ENCODE measurements around the gene GPHA2.

GPHA2 gene

DNA sequence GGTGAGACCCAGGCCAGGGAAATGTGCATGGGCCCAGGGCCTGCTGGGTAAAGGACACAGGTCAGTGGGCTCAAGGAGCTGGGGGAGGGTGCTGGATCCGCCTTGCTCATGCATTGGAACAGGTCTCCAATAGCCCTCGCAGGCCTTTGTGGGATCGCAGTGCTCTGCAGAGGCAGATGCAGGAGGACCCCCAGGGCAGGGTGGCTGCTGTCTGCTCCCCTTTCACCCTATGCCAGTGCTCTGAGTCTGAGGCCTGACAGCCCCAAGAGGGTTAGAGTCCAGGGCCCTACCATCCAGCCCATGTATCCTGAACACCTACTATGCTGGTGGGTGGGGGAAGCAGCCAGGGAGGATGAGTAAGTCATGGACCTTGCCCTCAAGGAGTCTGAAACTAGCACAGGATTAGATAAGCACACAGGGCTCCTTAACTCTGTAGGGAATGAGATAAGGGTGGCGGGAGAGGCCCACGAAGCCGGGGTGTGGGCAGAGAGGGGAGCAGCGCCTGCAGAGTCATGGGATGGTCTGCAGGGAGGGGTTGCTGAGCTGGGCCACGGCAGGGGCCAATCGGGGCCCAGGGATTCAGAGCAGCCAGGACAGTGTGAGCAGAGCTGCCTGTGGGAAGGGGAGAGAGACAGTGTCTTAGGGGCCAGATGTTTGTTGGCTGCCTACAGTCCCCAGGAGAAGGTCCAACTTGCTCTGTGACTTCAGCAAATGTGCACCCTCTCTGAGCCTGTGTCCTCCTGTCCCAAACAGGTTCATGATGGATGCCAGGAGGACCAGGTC, 46.8 kb downstream of the GPHA2 start:
- no peak for DNase-seq

DNA sequence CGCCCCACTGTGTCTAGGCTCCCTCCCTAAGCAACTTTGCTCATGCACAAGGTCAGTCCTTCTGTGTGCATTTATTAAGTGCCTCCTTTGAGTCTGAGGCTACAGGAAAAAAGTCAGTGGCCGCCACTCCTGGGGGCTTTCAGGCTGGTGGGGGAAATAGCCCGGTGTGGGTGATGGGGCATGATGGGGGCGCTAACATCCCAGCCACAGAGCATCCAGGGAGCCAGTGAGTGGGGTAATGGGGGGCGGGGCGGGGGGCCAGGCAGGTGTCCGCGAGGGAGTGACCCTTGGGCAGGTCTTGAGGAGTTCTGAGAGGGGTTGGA, 47.3 kb downstream of the GPHA2 start:
- no peak for DNase-seq

DNA sequence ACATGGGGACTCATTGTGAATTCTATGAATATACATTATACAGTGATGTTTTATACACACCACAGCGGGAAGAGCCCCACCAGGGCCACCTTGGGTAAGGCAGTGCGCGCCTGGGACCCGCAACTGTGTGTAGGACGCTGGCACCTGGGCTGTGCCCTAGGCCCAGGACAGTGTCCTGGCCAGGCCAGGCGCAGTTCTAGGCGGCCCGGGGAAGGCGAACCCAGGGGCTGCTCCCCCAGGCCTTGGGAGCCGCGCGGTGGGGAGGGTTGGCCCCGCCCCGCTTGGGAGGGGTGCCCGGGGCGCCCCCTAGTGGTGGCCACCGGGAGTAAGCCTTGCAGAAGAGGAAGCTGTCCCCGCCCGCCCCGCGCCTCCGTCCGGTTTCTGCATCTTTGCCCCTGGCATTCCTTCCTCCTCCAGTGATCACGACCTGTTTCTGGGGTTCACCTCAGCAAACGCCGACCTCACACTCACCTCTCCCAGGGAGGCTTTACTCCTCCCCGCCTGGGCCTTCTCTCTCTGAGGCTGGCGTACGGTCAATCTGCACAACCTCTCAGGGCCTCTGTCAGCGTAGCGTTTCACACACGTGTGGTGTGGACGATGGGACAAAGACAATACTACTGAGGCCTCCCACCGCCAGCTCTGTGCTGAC, 47.8 kb downstream of the GPHA2 start:
- DNase-seq = peak; percentile 74

DNA sequence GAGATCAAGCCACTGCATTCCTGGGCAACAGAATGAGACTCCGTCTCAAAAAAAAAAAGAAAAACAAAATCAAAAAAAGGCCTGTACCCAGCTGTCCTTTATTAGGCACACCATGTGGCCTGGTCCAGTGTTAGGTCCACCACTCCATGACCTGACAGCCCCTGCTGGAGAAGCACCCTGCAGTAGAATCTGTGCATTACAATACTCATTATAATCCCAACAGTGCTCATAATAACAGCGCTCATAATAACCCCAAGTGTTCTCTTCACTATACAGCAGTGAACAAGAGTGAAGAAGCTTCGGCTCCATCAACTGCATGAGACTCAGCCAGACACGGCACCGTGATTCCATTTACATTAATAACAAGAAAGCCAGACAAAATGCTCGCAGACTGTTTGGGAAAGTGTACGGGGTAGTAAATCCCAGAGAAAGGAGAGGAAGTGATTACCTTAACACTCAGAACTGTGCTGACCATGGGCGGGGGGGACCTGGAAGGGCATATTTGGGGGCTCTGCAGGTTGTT, 48.4 kb downstream of the GPHA2 start:
- no peak for DNase-seq

DNA sequence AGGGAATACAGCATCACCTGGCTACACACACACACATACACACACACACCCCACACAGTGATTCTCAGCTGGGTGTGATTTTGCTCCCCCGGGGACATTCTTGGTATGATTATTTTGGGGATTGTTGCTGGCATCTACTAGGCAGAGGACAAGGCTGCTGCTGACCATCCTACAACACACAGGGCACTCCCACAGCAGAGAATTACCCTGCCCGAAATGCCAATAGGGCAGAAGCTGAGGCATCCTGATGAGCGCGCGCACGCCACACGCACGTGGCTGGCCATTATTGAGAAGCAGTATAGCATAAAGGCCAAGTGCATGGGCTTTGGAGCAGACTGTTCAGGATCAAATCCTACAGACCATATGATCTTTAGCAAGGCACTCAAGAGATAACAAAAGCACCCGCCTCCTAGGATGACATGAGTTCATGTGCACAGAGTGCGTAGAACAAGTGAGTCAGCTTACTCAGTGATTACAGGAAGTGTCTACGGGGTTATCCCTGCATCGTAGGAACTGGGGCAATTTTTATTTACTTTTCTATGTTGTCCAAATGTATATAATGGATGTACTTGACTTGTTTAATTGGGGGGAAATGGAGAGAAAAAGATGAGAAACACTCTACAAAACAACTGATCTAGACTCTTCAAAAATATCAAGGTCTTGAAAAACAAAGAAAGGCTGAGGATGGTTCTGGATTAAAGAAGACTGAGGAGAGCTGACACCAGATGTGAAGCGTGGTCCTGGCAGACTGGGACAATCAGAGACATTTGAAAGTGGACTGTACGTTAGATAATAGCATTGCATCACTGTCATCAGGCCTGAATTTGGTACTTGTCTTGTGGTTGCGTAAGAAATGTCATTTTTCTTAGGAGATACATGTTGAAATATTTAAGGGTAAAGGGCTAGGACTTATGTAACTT, 50.1 kb downstream of the GPHA2 start:
- peak; percentile 67 for DNase-seq
